Stimulated activated CD4-positive, alpha-beta T cell treated with anti-CD3 and anti-CD28 coated beads, TNF-alpha, amount 100 ng/mL, for 1 hour (primary cell): ENCODE data around the gene ERBIN.
"Not testable (repeated sequence)": the region's sequence is repeated elsewhere in the genome, so short reads cannot be mapped to it uniquely, and the experiment has no call there.

Experiments
- DNase-seq, 3 donors: peaks; one replicate each; pipeline ENCODE4 v3.0.0-alpha.2; 2020; ENCODE audit warnings: low read depth in 3 of 3, low spot score in 1 of 3

ERBIN gene

GRCh38 chr5:65961633-65962032 lies 35.3 kb downstream of the ERBIN start:
- no peak for DNase-seq

- DNase-seq, result no peak
These were observed 41.1 kb downstream of the ERBIN start for GRCh38 chr5:65967288-65968066.

GRCh38 chr5:65969539-65970393 lies 43.4 kb downstream of the ERBIN start:
- no peak for DNase-seq

GRCh38 chr5:65970481-65971367 lies 44.3 kb downstream of the ERBIN start:
- DNase-seq, result no peak

GRCh38 chr5:65971643-65972042 lies 45.3 kb downstream of the ERBIN start:
- no peak for DNase-seq

GRCh38 chr5:65972896-65973295 lies 46.5 kb downstream of the ERBIN start:
- not testable (repeated sequence) for DNase-seq

GRCh38 chr5:65978251-65978650 lies 51.9 kb downstream of the ERBIN start:
- DNase-seq, result no peak

GRCh38 chr5:65981548-65981947 lies 55.2 kb downstream of the ERBIN start:
- no peak for DNase-seq

- no peak for DNase-seq
These were observed 55.7 kb downstream of the ERBIN start for GRCh38 chr5:65981969-65982619.

GRCh38 chr5:65982635-65983034 lies 56.3 kb downstream of the ERBIN start:
- DNase-seq, result no peak

- no peak for DNase-seq
These were observed 57.9 kb downstream of the ERBIN start for GRCh38 chr5:65984098-65984885.

- DNase-seq, result no peak
These were observed 59.7 kb downstream of the ERBIN start for GRCh38 chr5:65986050-65986451.

- DNase-seq, result no peak
These were observed 60.4 kb downstream of the ERBIN start for GRCh38 chr5:65986796-65987195.

- no peak for DNase-seq
These were observed 61.6 kb downstream of the ERBIN start for GRCh38 chr5:65987982-65988381.

GRCh38 chr5:65989158-65989557 lies 62.8 kb downstream of the ERBIN start:
- no peak for DNase-seq

GRCh38 chr5:65992630-65993029 lies 66.3 kb downstream of the ERBIN start:
- DNase-seq, result no peak

GRCh38 chr5:65994117-65994786 lies 67.9 kb downstream of the ERBIN start:
- no peak for DNase-seq

- no peak for DNase-seq
These were observed 72.8 kb downstream of the ERBIN start for GRCh38 chr5:65999061-65999723.

- no peak for DNase-seq
These were observed 75.6 kb downstream of the ERBIN start for GRCh38 chr5:66001952-66002351.
